HEK293 (cell line): ENCODE measurements around the gene PLAC8L1.

Experiments
- CTCF ChIA-PET: fragments of 350-600 bp; formaldehyde crosslinking; extraction: SDS; loops from one replicate; lab custom pipeline; 2021; ENCODE audit warnings: antibody characterized with exemption; lab: Yijun Ruan, JAX
- POLR2A ChIA-PET: fragments of 300-600 bp; formaldehyde crosslinking; extraction: SDS; loops from one replicate; lab custom pipeline; 2020; ENCODE audit warnings: antibody characterized with exemption, inconsistent platforms; lab: Yijun Ruan, JAX
- H3K27ac ChIP-seq: fragments of 200-500 bp; sonication (Bioruptor generic); 2 replicates; pipeline ENCODE4 v1.5.1; 2014; ENCODE audit warnings: low read depth, low read length, control low read depth, inconsistent platforms; ENCODE audit errors: extremely low read depth
- H3K36me3 ChIP-seq, 2 experiments: fragments of 200-500 bp in 1 of 2; sonication (Bioruptor generic) in 1 of 2; 1 replicate in 1 of 2; 2 replicates in 1 of 2; pipeline ENCODE4 v1.5.1; 2014 to 2017; ENCODE audit warnings: inconsistent platforms in 2 of 2, low read length in 2 of 2; ENCODE audit not compliant: control insufficient read depth in 2 of 2, insufficient read depth in 1 of 2
- H3K4me1 ChIP-seq: fragments of 200-500 bp; sonication (Bioruptor generic); 2 replicates; pipeline ENCODE4 v1.5.1; 2014; ENCODE audit warnings: mild to moderate bottlenecking, low read length, inconsistent platforms; ENCODE audit not compliant: control insufficient read depth, insufficient read depth
- H3K4me3 ChIP-seq: 2 replicates; pipeline ENCODE4 v1.5.1; 2011; ENCODE audit warnings: low read depth, mild to moderate bottlenecking, control low read depth, low read length, moderate library complexity
- H3K9me3 ChIP-seq: fragments of 200-500 bp; sonication (Bioruptor generic); 2 replicates; pipeline ENCODE4 v1.5.1; 2014; ENCODE audit warnings: low read depth, low read length, inconsistent platforms; ENCODE audit not compliant: control insufficient read depth, insufficient read depth
- FEZF1 ChIP-seq: fragments of 450-650 bp; formaldehyde crosslinking; IDR thresholded peaks from 2 replicates; pipeline ENCODE4 v1.5.1; 2016; ENCODE audit warnings: missing biosample characterization, missing genetic modification characterization
- GFI1B ChIP-seq: fragments of 450-650 bp; formaldehyde crosslinking; IDR thresholded peaks from 2 replicates; pipeline ENCODE4 v1.5.1; 2016; ENCODE audit warnings: missing biosample characterization, missing genetic modification characterization
- GLI4 ChIP-seq: fragments of 450-650 bp; formaldehyde crosslinking; IDR thresholded peaks from 2 replicates; pipeline ENCODE4 v1.5.1; 2016; ENCODE audit warnings: missing biosample characterization, missing genetic modification characterization
- GLIS1 ChIP-seq: fragments of 450-650 bp; formaldehyde crosslinking; IDR thresholded peaks from 2 replicates; pipeline ENCODE4 v1.5.1; 2016; ENCODE audit warnings: missing biosample characterization, missing genetic modification characterization
- MEIS1 ChIP-seq: sonication (generic); formaldehyde crosslinking; IDR thresholded peaks from 2 replicates; pipeline ENCODE4 v1.8.1; 2022; ENCODE audit warnings: missing genetic modification reagents, mild to moderate bottlenecking, borderline replicate concordance
- OSR2 ChIP-seq: fragments of 450-650 bp; formaldehyde crosslinking; IDR thresholded peaks from 2 replicates; pipeline ENCODE4 v1.5.1; 2016; ENCODE audit warnings: missing biosample characterization, missing genetic modification characterization
- SALL2 ChIP-seq: fragments of 450-650 bp; formaldehyde crosslinking; IDR thresholded peaks from 2 replicates; pipeline ENCODE4 v1.5.0; 2017; ENCODE audit warnings: missing biosample characterization, mild to moderate bottlenecking, missing genetic modification characterization, borderline replicate concordance
- SCRT1 ChIP-seq: fragments of 450-650 bp; formaldehyde crosslinking; IDR thresholded peaks from 2 replicates; pipeline ENCODE4 v1.5.1; 2016; ENCODE audit warnings: missing biosample characterization, missing genetic modification characterization, borderline replicate concordance
- ZEB2 ChIP-seq: fragments of 450-650 bp; formaldehyde crosslinking; IDR thresholded peaks from 2 replicates; pipeline ENCODE4 v1.5.1; 2016; ENCODE audit warnings: missing biosample characterization, missing genetic modification characterization
- ZFP41 ChIP-seq: fragments of 450-650 bp; formaldehyde crosslinking; IDR thresholded peaks from 2 replicates; pipeline ENCODE4 v1.5.1; 2016; ENCODE audit warnings: missing biosample characterization, missing genetic modification characterization, borderline replicate concordance
- ZFP69B ChIP-seq: fragments of 450-650 bp; formaldehyde crosslinking; IDR thresholded peaks from 2 replicates; pipeline ENCODE4 v1.5.1; 2016; ENCODE audit warnings: missing biosample characterization, missing genetic modification characterization
- ZNF121 ChIP-seq: fragments of 450-650 bp; formaldehyde crosslinking; IDR thresholded peaks from 2 replicates; pipeline ENCODE4 v1.5.1; 2016; ENCODE audit warnings: missing biosample characterization, missing genetic modification characterization
- ZNF169 ChIP-seq: fragments of 450-650 bp; formaldehyde crosslinking; IDR thresholded peaks from 2 replicates; pipeline ENCODE4 v1.5.1; 2016; ENCODE audit warnings: missing biosample characterization, missing genetic modification characterization
- ZNF274 ChIP-seq, 2 experiments: fragments of 200-500 bp in 1 of 2; fragments of 450-650 bp in 1 of 2; sonication (Bioruptor generic) in 1 of 2; formaldehyde crosslinking in 1 of 2; IDR thresholded peaks; 2 replicates each; pipeline versions ENCODE4 v1.5.1 to v1.6.1; 2014 to 2016; ENCODE audit warnings: borderline replicate concordance in 1 of 2, inconsistent platforms in 1 of 2, low read length in 1 of 2, missing biosample characterization in 1 of 2, missing genetic modification characterization in 1 of 2
- ZNF324 ChIP-seq: fragments of 450-650 bp; formaldehyde crosslinking; IDR thresholded peaks from 2 replicates; pipeline ENCODE4 v1.5.1; 2016; ENCODE audit warnings: missing biosample characterization, missing genetic modification characterization
- ZNF341 ChIP-seq: fragments of 450-650 bp; formaldehyde crosslinking; IDR thresholded peaks from 2 replicates; pipeline ENCODE4; 2016; ENCODE audit warnings: low read depth, missing biosample characterization, missing genetic modification characterization
- ZNF362 ChIP-seq: fragments of 450-650 bp; formaldehyde crosslinking; IDR thresholded peaks from 2 replicates; pipeline ENCODE4 v1.5.1; 2016; ENCODE audit warnings: missing biosample characterization, missing genetic modification characterization
- ZNF404 ChIP-seq: fragments of 450-650 bp; formaldehyde crosslinking; IDR thresholded peaks from 2 replicates; pipeline ENCODE4 v1.5.1; 2017; ENCODE audit warnings: missing biosample characterization, missing genetic modification characterization
- ZNF530 ChIP-seq: fragments of 450-650 bp; formaldehyde crosslinking; IDR thresholded peaks from 2 replicates; pipeline ENCODE4 v1.5.1; 2016; ENCODE audit warnings: low read depth, missing biosample characterization, missing genetic modification characterization
- ZNF558 ChIP-seq: fragments of 450-650 bp; formaldehyde crosslinking; IDR thresholded peaks from 2 replicates; pipeline ENCODE4 v1.5.1; 2016; ENCODE audit warnings: missing biosample characterization, missing genetic modification characterization
- ZNF768 ChIP-seq: fragments of 450-650 bp; formaldehyde crosslinking; IDR thresholded peaks from 2 replicates; pipeline ENCODE4 v1.5.1; 2018; ENCODE audit warnings: missing biosample characterization, mild to moderate bottlenecking, missing genetic modification characterization
- ZNF792 ChIP-seq: fragments of 450-650 bp; formaldehyde crosslinking; IDR thresholded peaks from 2 replicates; pipeline ENCODE4 v1.5.1; 2016; ENCODE audit warnings: missing biosample characterization, missing genetic modification characterization
- ZNF843 ChIP-seq: fragments of 450-650 bp; formaldehyde crosslinking; IDR thresholded peaks from 2 replicates; pipeline ENCODE4 v1.5.1; 2016; ENCODE audit warnings: missing biosample characterization, missing genetic modification characterization
- ZXDB ChIP-seq: fragments of 450-650 bp; formaldehyde crosslinking; IDR thresholded peaks from 2 replicates; pipeline ENCODE4 v1.5.1; 2016; ENCODE audit warnings: missing biosample characterization, missing genetic modification characterization
- TF ChIP-seq, protein P1 (sequence below): fragments of 450-650 bp; formaldehyde crosslinking; IDR thresholded peaks from 2 replicates; pipeline ENCODE4 v1.5.1; 2017; ENCODE audit warnings: missing biosample characterization, missing genetic modification characterization
- TF ChIP-seq, protein P2 (sequence below): fragments of 450-650 bp; formaldehyde crosslinking; IDR thresholded peaks from 2 replicates; pipeline ENCODE4 v1.5.1; 2016; ENCODE audit warnings: missing biosample characterization, missing genetic modification characterization
- TF ChIP-seq, protein P3 (sequence below): fragments of 450-650 bp; formaldehyde crosslinking; IDR thresholded peaks from 2 replicates; pipeline ENCODE4 v1.5.1; 2016; ENCODE audit warnings: missing biosample characterization, missing genetic modification characterization

PLAC8L1 gene

DNA sequence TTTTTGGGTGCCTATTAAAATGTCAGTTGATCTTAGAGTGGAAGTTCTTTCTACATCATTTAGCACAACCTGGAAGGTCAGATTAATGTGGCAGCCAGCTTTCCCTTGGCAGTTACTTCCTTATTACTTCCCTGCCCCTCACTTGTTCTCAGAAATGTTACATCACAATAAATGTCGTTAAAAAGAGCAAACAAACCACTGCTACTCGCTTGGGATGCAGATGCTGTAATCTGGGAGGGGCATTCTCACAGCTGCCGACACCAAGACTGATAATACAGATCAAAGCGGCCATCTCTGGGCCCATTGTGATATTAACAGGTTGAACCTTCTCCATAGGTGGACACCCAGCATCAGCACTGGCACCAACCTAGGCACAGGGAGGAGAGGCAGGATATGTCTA lies 29.3 kb downstream of the PLAC8L1 start:
- Histone ChIP-seq H3K27ac (no peak overlapping the region), H3K9me3 (no peaks in the 10 kb centered on the region), H3K4me1 (no peaks in the 10 kb centered on the region), H3K36me3 (no peaks in the 10 kb centered on the region), H3K4me3 (no peak overlapping the region)
- ChIA-PET POLR2A (interaction anchor here (0.6 kb wide), 1 partner anchor 1203 kb away, joined by 5 read pairs; no protein-coding TSS in a partner anchor), CTCF (no interaction called here)
- peak; percentile 42; the same call in 1 of the 2 replicates for TF ChIP-seq OSR2 (tag by site-specific recombination)
- no peak for TF ChIP-seq ZNF362 (tag by site-specific recombination)

- POLR2A ChIA-PET: no interaction called here
- Histone ChIP-seq H3K4me1 (no peaks in the 10 kb centered on the region), H3K4me3 (no peak overlapping the region), H3K27ac (no peak overlapping the region), H3K36me3 (no peaks in the 10 kb centered on the region), H3K9me3 (no peaks in the 10 kb centered on the region)
- CTCF ChIA-PET: no interaction called here
- TF ChIP-seq ZFP41 (no peak), SCRT1 (tag by site-specific recombination) (no peak), ZNF768 (tag by site-specific recombination) (no peak), ZNF404 (tag by site-specific recombination) (no peak), SALL2 (tag by site-specific recombination) (no peak), MEIS1 (CRISPR knock-in tag) (no peak), FEZF1 (tag by site-specific recombination) (no peak), ZNF169 (no peak), ZNF274 (IDR thresholded peaks at IDR 0.05; ENCODE audit: low read length) (no peak), ZNF274 (tag by site-specific recombination; IDR thresholded peaks at IDR 0.05; ENCODE audit: borderline replicate concordance) (no peak), ZNF324 (tag by site-specific recombination) (no peak), ZNF530 (tag by site-specific recombination) (no peak), GLIS1 (tag by site-specific recombination) (no peak), ZNF341 (no peak), ZNF843 (tag by site-specific recombination) (no peak)
- TF ChIP-seq, protein P1, sequence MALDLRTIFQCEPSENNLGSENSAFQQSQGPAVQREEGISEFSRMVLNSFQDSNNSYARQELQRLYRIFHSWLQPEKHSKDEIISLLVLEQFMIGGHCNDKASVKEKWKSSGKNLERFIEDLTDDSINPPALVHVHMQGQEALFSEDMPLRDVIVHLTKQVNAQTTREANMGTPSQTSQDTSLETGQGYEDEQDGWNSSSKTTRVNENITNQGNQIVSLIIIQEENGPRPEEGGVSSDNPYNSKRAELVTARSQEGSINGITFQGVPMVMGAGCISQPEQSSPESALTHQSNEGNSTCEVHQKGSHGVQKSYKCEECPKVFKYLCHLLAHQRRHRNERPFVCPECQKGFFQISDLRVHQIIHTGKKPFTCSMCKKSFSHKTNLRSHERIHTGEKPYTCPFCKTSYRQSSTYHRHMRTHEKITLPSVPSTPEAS (tag by site-specific recombination): no peak
Measured at GRCh38 chr5:146073239-146073900, 32.0 kb downstream of the PLAC8L1 start.

DNA sequence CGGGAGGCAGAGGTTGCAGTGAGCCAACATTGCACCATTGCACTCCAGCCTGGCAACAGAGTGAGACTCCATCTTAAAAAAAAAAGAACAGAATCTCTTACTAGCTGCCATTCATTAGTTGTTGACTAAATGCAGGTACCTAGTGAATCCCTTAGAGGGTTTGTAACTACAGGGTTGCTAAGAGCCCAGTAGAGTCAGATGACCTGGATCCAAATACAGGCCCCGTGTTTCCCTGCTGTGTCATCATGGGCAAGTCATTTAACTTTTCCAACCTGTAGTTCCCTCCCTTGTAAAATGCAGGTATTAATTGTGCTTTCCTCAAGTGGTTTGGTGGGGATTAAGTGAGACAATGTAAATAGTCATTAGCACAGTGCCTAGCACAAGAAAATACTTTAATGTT lies 32.8 kb downstream of the PLAC8L1 start:
- H3K4me1 ChIP-seq: no peaks in the 10 kb centered on the region
- no peak overlapping the region for H3K4me3 ChIP-seq
- no peaks in the 10 kb centered on the region for H3K36me3 ChIP-seq
- CTCF ChIA-PET: interaction anchor here (0.5 kb wide), 1 partner anchor 1900 kb away, joined by 3 read pairs; no protein-coding TSS in a partner anchor
- no peak overlapping the region for H3K27ac ChIP-seq
- POLR2A ChIA-PET: no interaction called here
- H3K9me3 ChIP-seq: no peaks in the 10 kb centered on the region
- TF ChIP-seq ZNF558 (tag by site-specific recombination) (no peak), GLI4 (no peak), GFI1B (tag by site-specific recombination) (no peak), ZXDB (tag by site-specific recombination) (no peak), ZFP69B (no peak), ZEB2 (tag by site-specific recombination) (no peak), MEIS1 (CRISPR knock-in tag) (no peak), ZNF121 (tag by site-specific recombination) (no peak), ZNF792 (tag by site-specific recombination) (no peak)
- TF ChIP-seq, protein P2, sequence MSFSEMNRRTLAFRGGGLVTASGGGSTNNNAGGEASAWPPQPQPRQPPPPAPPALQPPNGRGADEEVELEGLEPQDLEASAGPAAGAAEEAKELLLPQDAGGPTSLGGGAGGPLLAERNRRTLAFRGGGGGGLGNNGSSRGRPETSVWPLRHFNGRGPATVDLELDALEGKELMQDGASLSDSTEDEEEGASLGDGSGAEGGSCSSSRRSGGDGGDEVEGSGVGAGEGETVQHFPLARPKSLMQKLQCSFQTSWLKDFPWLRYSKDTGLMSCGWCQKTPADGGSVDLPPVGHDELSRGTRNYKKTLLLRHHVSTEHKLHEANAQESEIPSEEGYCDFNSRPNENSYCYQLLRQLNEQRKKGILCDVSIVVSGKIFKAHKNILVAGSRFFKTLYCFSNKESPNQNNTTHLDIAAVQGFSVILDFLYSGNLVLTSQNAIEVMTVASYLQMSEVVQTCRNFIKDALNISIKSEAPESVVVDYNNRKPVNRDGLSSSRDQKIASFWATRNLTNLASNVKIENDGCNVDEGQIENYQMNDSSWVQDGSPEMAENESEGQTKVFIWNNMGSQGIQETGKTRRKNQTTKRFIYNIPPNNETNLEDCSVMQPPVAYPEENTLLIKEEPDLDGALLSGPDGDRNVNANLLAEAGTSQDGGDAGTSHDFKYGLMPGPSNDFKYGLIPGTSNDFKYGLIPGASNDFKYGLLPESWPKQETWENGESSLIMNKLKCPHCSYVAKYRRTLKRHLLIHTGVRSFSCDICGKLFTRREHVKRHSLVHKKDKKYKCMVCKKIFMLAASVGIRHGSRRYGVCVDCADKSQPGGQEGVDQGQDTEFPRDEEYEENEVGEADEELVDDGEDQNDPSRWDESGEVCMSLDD: no peak
- TF ChIP-seq, protein P3, sequence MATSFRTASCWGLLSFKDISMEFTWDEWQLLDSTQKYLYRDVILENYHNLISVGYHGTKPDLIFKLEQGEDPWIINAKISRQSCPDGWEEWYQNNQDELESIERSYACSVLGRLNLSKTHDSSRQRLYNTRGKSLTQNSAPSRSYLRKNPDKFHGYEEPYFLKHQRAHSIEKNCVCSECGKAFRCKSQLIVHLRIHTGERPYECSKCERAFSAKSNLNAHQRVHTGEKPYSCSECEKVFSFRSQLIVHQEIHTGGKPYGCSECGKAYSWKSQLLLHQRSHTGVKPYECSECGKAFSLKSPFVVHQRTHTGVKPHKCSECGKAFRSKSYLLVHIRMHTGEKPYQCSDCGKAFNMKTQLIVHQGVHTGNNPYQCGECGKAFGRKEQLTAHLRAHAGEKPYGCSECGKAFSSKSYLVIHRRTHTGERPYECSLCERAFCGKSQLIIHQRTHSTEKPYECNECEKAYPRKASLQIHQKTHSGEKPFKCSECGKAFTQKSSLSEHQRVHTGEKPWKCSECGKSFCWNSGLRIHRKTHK: no peak
